GM12878 (cell line): ENCODE measurements around the gene GEMIN2. TPM values are rescaled to one million over a fixed set of nuclear protein-coding genes. Genes with fewer than 3 reads are reported as not detected.

ENCODE experiments used
- ASH2L ChIP-seq: fragments of 300-600, 200-600 bp; sonication (generic); IDR thresholded peaks from 2 replicates; pipeline ENCODE4 v1.6.1; 2017; ENCODE audit warnings: low read depth, mild to moderate bottlenecking, borderline replicate concordance
- BHLHE40 ChIP-seq, 2 experiments: fragments of 450-650 bp in 1 of 2; IDR thresholded peaks; 2 replicates each; pipeline ENCODE4 v1.6.1; 2011 to 2017; ENCODE audit warnings: low read depth in 2 of 2, borderline replicate concordance in 1 of 2, improper control_type of control experiment in 1 of 2, low read length in 1 of 2, mild to moderate bottlenecking in 1 of 2
- BMI1 ChIP-seq: fragments of 450-650 bp; IDR thresholded peaks from 2 replicates; pipeline ENCODE4 v1.6.1; 2016; ENCODE audit warnings: mild to moderate bottlenecking, moderate library complexity, borderline replicate concordance
- CBFB ChIP-seq: IDR thresholded peaks from 2 replicates; pipeline ENCODE4 v1.6.1; 2016; ENCODE audit warnings: antibody characterized with exemption, low read depth
- CBX3 ChIP-seq: fragments of 200-600 bp; sonication (generic); IDR thresholded peaks from 2 replicates; pipeline ENCODE4 v1.6.1; 2016; ENCODE audit warnings: low read depth, borderline replicate concordance
- ETV6 ChIP-seq, 2 experiments: fragments of 450-650 bp in 1 of 2; IDR thresholded peaks in 1 of 2; conservative IDR thresholded peaks in 1 of 2; 2 replicates each; pipeline ENCODE4 v1.6.1; 2014; ENCODE audit warnings: antibody characterized with exemption in 1 of 2, borderline replicate concordance in 1 of 2, low read depth in 1 of 2, mild to moderate bottlenecking in 1 of 2, moderate library complexity in 1 of 2
- PAX5 ChIP-seq: IDR thresholded peaks from 2 replicates; pipeline ENCODE4 v1.6.1; 2011; ENCODE audit warnings: low read depth, low read length, borderline replicate concordance
- POU2F2 ChIP-seq: IDR thresholded peaks from 3 replicates; pipeline ENCODE4 v1.6.1; 2011; ENCODE audit warnings: low read depth, mild to moderate bottlenecking, low read length, borderline replicate concordance
- RAD51 ChIP-seq: fragments of 450-650 bp; IDR thresholded peaks from 2 replicates; pipeline ENCODE4 v1.6.1; 2016; ENCODE audit warnings: moderate library complexity, mild to moderate bottlenecking, inconsistent platforms
- RELA ChIP-seq: fragments of 450-650 bp; IDR thresholded peaks from 2 replicates; pipeline ENCODE4 v1.8.0; 2014; ENCODE audit warnings: borderline replicate concordance; ENCODE audit not compliant: partially characterized antibody
- polyA plus RNA-seq, 11 experiments: library from polyadenylated mRNA; depleted of rRNA in 4 of 11; unstranded in 6 of 11; stranded (reverse) in 5 of 11; fragments of >200 nt; fragmentation: Nextera tagmentation in 4 of 11; fragmentation: Illumina TruSeq in 1 of 11; extraction: Ambion mirVana in 4 of 11; extraction: Trizol in 1 of 11; gene quantifications; 1 replicate in 1 of 11; 2 replicates in 10 of 11; pipeline versions ENCODE4 v1.2.1 to v1.2.3, GENCODE V29; 2011 to 2016; ENCODE audit warnings: inconsistent platforms in 2 of 11, missing spikeins in 2 of 11, low read depth in 1 of 11
- total RNA-seq, 4 experiments: library from RNA; depleted of rRNA in 3 of 4; stranded (reverse); fragments of >200 nt in 3 of 4; fragmentation: Illumina TruSeq in 1 of 4; extraction: Trizol in 1 of 4; gene quantifications; 2 replicates each; pipeline versions ENCODE4 v1.2.1 to v1.2.3, GENCODE V29; 2013 to 2021
- TF ChIP-seq, protein P1 (sequence below): fragments of 450-650 bp; IDR thresholded peaks from 2 replicates; pipeline ENCODE4 v1.6.1; 2014; ENCODE audit warnings: mild to moderate bottlenecking
- TF ChIP-seq, protein P2 (sequence below): fragments of 450-650 bp; IDR thresholded peaks from 2 replicates; pipeline ENCODE4 v1.6.1; 2018; ENCODE audit warnings: mild to moderate bottlenecking, low read depth, moderate library complexity; ENCODE audit not compliant: partially characterized antibody
- TF ChIP-seq, protein P3 (sequence below): fragments of 450-650 bp; IDR thresholded peaks from 2 replicates; pipeline ENCODE4 v1.6.1; 2017; ENCODE audit warnings: antibody characterized with exemption, mild to moderate bottlenecking, moderate library complexity
- TF ChIP-seq, protein P4 (sequence below): fragments of 450-650 bp; IDR thresholded peaks from 2 replicates; pipeline ENCODE4 v1.6.1; 2017; ENCODE audit warnings: mild to moderate bottlenecking
- TF ChIP-seq, protein P5 (sequence below): IDR thresholded peaks from 2 replicates; pipeline ENCODE4 v1.6.1; 2012; ENCODE audit warnings: low read depth, low read length, improper control_type of control experiment
- TF ChIP-seq, protein P6 (sequence below): fragments of 450-650 bp; IDR thresholded peaks from 2 replicates; pipeline ENCODE4 v1.6.1; 2016; ENCODE audit warnings: mild to moderate bottlenecking

GEMIN2 gene
- total and polyA plus RNA-seq, 10 of the 15 experiments (the other 5 are each of a cell fraction or from before 2014, with no cell fraction given) = 25.9 to 69.3 (median 46.1) TPM

DNA sequence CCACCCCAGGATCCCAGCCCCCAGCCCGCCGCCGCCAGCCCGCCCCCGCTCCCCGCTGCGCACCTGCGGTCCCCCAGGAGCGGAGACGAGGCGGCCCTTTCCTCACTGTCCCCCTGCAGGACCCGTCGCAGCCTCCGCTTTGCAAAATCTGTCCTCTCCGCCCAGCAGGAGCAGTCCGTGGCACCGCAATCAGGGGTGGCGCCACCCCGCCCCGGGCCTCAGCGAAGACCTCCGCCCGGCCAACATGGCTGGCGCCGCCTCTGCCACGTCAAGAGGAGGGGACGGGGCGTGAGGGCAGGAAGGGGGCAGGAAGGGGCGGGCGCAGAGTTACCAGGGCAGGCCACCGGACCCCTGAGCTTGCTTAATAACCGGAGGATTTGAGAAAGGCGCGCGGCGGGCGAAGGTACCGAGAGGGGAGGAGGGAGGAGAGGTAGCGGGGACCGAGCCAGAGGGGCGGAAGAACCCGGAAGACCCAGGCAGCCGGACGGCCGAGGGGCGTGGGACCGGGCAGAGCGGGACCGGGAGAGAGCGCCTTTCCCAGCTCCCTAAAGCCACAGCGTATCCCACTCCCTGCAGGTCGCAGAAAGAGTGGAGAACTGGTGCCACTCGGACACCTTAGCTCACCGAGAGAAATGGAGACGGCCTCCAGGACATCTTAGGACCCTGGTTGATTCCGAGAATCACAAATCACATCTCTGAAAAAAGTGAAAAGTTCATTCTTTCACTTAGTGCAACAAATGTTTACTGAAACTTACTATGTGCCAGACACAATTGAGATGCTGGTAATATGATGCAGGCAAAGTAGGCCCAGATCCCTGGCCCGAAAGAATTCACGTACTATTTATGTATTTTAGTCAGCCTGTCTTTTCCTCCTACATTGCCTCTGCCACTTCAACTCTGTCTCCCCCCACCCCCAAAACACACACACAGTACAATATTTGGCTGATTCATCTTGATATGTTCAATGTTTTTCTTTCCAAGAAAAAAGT, 10.9 kb upstream of the GEMIN2 start, which contains the start of gene SEC23A (continued):
- TF ChIP-seq, protein P1, sequence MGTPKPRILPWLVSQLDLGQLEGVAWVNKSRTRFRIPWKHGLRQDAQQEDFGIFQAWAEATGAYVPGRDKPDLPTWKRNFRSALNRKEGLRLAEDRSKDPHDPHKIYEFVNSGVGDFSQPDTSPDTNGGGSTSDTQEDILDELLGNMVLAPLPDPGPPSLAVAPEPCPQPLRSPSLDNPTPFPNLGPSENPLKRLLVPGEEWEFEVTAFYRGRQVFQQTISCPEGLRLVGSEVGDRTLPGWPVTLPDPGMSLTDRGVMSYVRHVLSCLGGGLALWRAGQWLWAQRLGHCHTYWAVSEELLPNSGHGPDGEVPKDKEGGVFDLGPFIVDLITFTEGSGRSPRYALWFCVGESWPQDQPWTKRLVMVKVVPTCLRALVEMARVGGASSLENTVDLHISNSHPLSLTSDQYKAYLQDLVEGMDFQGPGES = no peak
- TF ChIP-seq ETV6 (conservative IDR thresholded peaks at IDR 0.05 in 1 of 2, IDR thresholded peaks at IDR 0.05 in 1 of 2; ENCODE audit: borderline replicate concordance in 1 of 2, low read depth in 1 of 2) (no peak), CBX3 (no peak), BMI1 (no peak), PAX5 (no peak), POU2F2 (peak; percentile 32; the same call in 2 of the 3 replicates), ASH2L (peak; percentile 28; the same call in 1 of the 2 replicates), CBFB (no peak), BHLHE40 (IDR thresholded peaks at IDR 0.05; ENCODE audit: borderline replicate concordance in 1 of 2, low read depth in 2 of 2, low read length in 1 of 2) (0 out of 4 replicates have a peak, but pooled peaks of 1 of the 2 experiments have one; percentile 36), RAD51 (no peak), RELA (no peak)
- TF ChIP-seq, protein P2, sequence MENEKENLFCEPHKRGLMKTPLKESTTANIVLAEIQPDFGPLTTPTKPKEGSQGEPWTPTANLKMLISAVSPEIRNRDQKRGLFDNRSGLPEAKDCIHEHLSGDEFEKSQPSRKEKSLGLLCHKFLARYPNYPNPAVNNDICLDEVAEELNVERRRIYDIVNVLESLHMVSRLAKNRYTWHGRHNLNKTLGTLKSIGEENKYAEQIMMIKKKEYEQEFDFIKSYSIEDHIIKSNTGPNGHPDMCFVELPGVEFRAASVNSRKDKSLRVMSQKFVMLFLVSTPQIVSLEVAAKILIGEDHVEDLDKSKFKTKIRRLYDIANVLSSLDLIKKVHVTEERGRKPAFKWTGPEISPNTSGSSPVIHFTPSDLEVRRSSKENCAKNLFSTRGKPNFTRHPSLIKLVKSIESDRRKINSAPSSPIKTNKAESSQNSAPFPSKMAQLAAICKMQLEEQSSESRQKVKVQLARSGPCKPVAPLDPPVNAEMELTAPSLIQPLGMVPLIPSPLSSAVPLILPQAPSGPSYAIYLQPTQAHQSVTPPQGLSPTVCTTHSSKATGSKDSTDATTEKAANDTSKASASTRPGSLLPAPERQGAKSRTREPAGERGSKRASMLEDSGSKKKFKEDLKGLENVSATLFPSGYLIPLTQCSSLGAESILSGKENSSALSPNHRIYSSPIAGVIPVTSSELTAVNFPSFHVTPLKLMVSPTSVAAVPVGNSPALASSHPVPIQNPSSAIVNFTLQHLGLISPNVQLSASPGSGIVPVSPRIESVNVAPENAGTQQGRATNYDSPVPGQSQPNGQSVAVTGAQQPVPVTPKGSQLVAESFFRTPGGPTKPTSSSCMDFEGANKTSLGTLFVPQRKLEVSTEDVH = no peak
- TF ChIP-seq, protein P3, sequence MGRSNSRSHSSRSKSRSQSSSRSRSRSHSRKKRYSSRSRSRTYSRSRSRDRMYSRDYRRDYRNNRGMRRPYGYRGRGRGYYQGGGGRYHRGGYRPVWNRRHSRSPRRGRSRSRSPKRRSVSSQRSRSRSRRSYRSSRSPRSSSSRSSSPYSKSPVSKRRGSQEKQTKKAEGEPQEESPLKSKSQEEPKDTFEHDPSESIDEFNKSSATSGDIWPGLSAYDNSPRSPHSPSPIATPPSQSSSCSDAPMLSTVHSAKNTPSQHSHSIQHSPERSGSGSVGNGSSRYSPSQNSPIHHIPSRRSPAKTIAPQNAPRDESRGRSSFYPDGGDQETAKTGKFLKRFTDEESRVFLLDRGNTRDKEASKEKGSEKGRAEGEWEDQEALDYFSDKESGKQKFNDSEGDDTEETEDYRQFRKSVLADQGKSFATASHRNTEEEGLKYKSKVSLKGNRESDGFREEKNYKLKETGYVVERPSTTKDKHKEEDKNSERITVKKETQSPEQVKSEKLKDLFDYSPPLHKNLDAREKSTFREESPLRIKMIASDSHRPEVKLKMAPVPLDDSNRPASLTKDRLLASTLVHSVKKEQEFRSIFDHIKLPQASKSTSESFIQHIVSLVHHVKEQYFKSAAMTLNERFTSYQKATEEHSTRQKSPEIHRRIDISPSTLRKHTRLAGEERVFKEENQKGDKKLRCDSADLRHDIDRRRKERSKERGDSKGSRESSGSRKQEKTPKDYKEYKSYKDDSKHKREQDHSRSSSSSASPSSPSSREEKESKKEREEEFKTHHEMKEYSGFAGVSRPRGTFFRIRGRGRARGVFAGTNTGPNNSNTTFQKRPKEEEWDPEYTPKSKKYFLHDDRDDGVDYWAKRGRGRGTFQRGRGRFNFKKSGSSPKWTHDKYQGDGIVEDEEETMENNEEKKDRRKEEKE = no peak
- TF ChIP-seq, protein P4, sequence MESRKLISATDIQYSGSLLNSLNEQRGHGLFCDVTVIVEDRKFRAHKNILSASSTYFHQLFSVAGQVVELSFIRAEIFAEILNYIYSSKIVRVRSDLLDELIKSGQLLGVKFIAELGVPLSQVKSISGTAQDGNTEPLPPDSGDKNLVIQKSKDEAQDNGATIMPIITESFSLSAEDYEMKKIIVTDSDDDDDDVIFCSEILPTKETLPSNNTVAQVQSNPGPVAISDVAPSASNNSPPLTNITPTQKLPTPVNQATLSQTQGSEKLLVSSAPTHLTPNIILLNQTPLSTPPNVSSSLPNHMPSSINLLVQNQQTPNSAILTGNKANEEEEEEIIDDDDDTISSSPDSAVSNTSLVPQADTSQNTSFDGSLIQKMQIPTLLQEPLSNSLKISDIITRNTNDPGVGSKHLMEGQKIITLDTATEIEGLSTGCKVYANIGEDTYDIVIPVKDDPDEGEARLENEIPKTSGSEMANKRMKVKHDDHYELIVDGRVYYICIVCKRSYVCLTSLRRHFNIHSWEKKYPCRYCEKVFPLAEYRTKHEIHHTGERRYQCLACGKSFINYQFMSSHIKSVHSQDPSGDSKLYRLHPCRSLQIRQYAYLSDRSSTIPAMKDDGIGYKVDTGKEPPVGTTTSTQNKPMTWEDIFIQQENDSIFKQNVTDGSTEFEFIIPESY = no peak
- TF ChIP-seq, protein P5, sequence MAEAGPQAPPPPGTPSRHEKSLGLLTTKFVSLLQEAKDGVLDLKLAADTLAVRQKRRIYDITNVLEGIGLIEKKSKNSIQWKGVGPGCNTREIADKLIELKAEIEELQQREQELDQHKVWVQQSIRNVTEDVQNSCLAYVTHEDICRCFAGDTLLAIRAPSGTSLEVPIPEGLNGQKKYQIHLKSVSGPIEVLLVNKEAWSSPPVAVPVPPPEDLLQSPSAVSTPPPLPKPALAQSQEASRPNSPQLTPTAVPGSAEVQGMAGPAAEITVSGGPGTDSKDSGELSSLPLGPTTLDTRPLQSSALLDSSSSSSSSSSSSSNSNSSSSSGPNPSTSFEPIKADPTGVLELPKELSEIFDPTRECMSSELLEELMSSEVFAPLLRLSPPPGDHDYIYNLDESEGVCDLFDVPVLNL = no peak; the same call in 1 of the 2 replicates
- TF ChIP-seq, protein P6, sequence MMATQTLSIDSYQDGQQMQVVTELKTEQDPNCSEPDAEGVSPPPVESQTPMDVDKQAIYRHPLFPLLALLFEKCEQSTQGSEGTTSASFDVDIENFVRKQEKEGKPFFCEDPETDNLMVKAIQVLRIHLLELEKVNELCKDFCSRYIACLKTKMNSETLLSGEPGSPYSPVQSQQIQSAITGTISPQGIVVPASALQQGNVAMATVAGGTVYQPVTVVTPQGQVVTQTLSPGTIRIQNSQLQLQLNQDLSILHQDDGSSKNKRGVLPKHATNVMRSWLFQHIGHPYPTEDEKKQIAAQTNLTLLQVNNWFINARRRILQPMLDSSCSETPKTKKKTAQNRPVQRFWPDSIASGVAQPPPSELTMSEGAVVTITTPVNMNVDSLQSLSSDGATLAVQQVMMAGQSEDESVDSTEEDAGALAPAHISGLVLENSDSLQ = peak; percentile 31; the same call in 1 of the 2 replicates
